OCI-LY1 (cell line): Measurements from ENCODE around the gene TCP11L1.

ENCODE experiments used
- H2AFZ ChIP-seq: fragments of 200-600 bp; sonication (generic), shearing (Covaris generic); 2 replicates; pipeline ENCODE4 v1.6.0; 2014; ENCODE audit warnings: antibody characterized with exemption, mild to moderate bottlenecking, low read length
- H3F3A ChIP-seq: fragments of 200-600 bp; sonication (generic), shearing (Covaris generic); 2 replicates; pipeline ENCODE4 v1.6.0; 2014; ENCODE audit warnings: mild to moderate bottlenecking, antibody characterized with exemption, low read length, moderate library complexity; ENCODE audit not compliant: insufficient read depth
- H3K27ac ChIP-seq: fragments of 200-600 bp; sonication (generic); 2 replicates; pipeline ENCODE4 v1.5.1; 2014; ENCODE audit warnings: low read length, mixed run types, mild to moderate bottlenecking, low read depth; ENCODE audit not compliant: poor library complexity, severe bottlenecking
- H3K27me3 ChIP-seq: fragments of 200-600 bp; sonication (generic); 2 replicates; pipeline ENCODE4 v1.6.0; 2014; ENCODE audit warnings: antibody characterized with exemption, mild to moderate bottlenecking, low read length, moderate library complexity; ENCODE audit not compliant: insufficient read depth
- H3K36me3 ChIP-seq: fragments of 200-600 bp; sonication (generic); 2 replicates; pipeline ENCODE4 v1.6.1; 2014; ENCODE audit warnings: mild to moderate bottlenecking, antibody characterized with exemption, low read length, moderate library complexity, mixed read lengths; ENCODE audit not compliant: insufficient read depth
- H3K4me1 ChIP-seq: fragments of 200-600 bp; sonication (generic); 2 replicates; pipeline ENCODE4 v1.5.1; 2014; ENCODE audit warnings: mild to moderate bottlenecking, low read length, moderate library complexity; ENCODE audit not compliant: insufficient read depth, severe bottlenecking
- H3K4me2 ChIP-seq: fragments of 200-600 bp; sonication (generic), shearing (Covaris generic); 2 replicates; pipeline ENCODE4 v1.6.1; 2014; ENCODE audit warnings: low read length
- H3K4me3 ChIP-seq: fragments of 200-600 bp; sonication (generic); 2 replicates; pipeline ENCODE4 v1.5.1; 2014; ENCODE audit warnings: low read length, low read depth, mild to moderate bottlenecking, mixed read lengths; ENCODE audit not compliant: poor library complexity, severe bottlenecking
- H3K79me2 ChIP-seq: fragments of 200-600 bp; shearing (Covaris generic); 2 replicates; pipeline ENCODE4 v1.6.1; 2016; ENCODE audit warnings: mixed run types, low read length, mixed read lengths; ENCODE audit not compliant: insufficient read depth
- H3K9ac ChIP-seq: fragments of 200-600 bp; sonication (generic), shearing (Covaris generic); 2 replicates; pipeline ENCODE4 v1.6.1; 2014; ENCODE audit warnings: mild to moderate bottlenecking, low read length, mixed read lengths
- H3K9me2 ChIP-seq: fragments of 200-600 bp; sonication (generic), shearing (Covaris generic); 2 replicates; pipeline ENCODE4 v1.6.1; 2014; ENCODE audit warnings: low read depth, mild to moderate bottlenecking, low read length, mixed read lengths
- H3K9me3 ChIP-seq: fragments of 200-600 bp; shearing (Covaris generic); 2 replicates; pipeline ENCODE4 v1.6.1; 2014; ENCODE audit warnings: low read length, mixed read lengths
- H4K20me1 ChIP-seq: fragments of 200-600 bp; sonication (generic), shearing (Covaris generic); 2 replicates; pipeline ENCODE4 v1.6.0; 2016; ENCODE audit warnings: mild to moderate bottlenecking, low read length; ENCODE audit not compliant: insufficient read depth
- CTCF ChIP-seq: fragments of 200-600 bp; sonication (generic), shearing (Covaris generic); IDR thresholded peaks from 2 replicates; pipeline ENCODE4 v1.5.1; 2017; ENCODE audit warnings: mild to moderate bottlenecking, antibody characterized with exemption, low read length, moderate library complexity, mixed read lengths
- EZH2 ChIP-seq: fragments of 200-600 bp; sonication (generic), shearing (Covaris generic); IDR thresholded peaks from 2 replicates; pipeline ENCODE4 v1.8.0; 2017; ENCODE audit warnings: borderline replicate concordance, mixed run types, mild to moderate bottlenecking, antibody characterized with exemption, low read length, moderate library complexity, mixed read lengths

TCP11L1 gene

GRCh38 chr11:33039274-33040032 is at the start of gene TCP11L1:
TSS of gene TCP11L1 (plus strand) at chr11:33039572. CDS start at chr11:33043774, 4,202 bp downstream.
- Histone ChIP-seq H3K9me2 (no peaks in the 10 kb centered on the region), H3K9ac (peak within 1 kb of the TSS; percentile 76), H4K20me1 (no peaks in the 10 kb centered on the region), H3K79me2 (no peaks in the 10 kb centered on the region), H3K4me2 (peak within 1 kb of the TSS; percentile 80), H3K4me3 (peak within 1 kb of the TSS; percentile 86), H3K27me3 (no peaks in the 10 kb centered on the region), H3K27ac (peak within 1 kb of the TSS; percentile 69), H3K4me1 (peaks cover 19% of the 10 kb centered on the region), H3K9me3 (no peaks in the 10 kb centered on the region), H3F3A (no peaks in the 10 kb centered on the region), H2AFZ (peak within 1 kb of the TSS; percentile 67), H3K36me3 (peaks cover 5% of the 10 kb centered on the region; the same call in 1 of the 2 replicates)
- TF ChIP-seq CTCF, result no peak
- no peak for TF ChIP-seq EZH2

GRCh38 chr11:32990481-32990880 is 48.9 kb upstream of the TCP11L1 start:
- Histone ChIP-seq H3K36me3 (no peaks in the 10 kb centered on the region), H3K4me3 (no peak overlapping the region), H3K9me3 (peaks cover 7% of the 10 kb centered on the region; the same call in 1 of the 2 replicates), H3K4me1 (no peaks in the 10 kb centered on the region), H3K9me2 (no peaks in the 10 kb centered on the region), H2AFZ (no peak overlapping the region), H3K4me2 (no peak overlapping the region), H4K20me1 (no peaks in the 10 kb centered on the region), H3K9ac (no peak overlapping the region), H3K27me3 (no peaks in the 10 kb centered on the region), H3F3A (no peaks in the 10 kb centered on the region), H3K27ac (no peak overlapping the region), H3K79me2 (no peaks in the 10 kb centered on the region)
- TF ChIP-seq EZH2 (no peak), CTCF (no peak)

- Histone ChIP-seq H3K4me1 (no peaks in the 10 kb centered on the region), H2AFZ (no peak overlapping the region), H3K4me2 (no peak overlapping the region), H3K9me3 (peaks cover 7% of the 10 kb centered on the region; the same call in 1 of the 2 replicates), H3F3A (no peaks in the 10 kb centered on the region), H3K9me2 (no peaks in the 10 kb centered on the region), H3K9ac (no peak overlapping the region), H3K4me3 (no peak overlapping the region), H3K79me2 (no peaks in the 10 kb centered on the region), H3K27ac (no peak overlapping the region), H3K36me3 (no peaks in the 10 kb centered on the region), H4K20me1 (no peaks in the 10 kb centered on the region), H3K27me3 (no peaks in the 10 kb centered on the region)
- TF ChIP-seq CTCF (no peak), EZH2 (no peak)
Measured at GRCh38 chr11:32991427-32991826, 47.9 kb upstream of the TCP11L1 start.
